MM.1S (cell line): ENCODE measurements around the gene INSYN2A.

Experiments used
- DNase-seq: peaks from one replicate; pipeline ENCODE4 v3.0.0-alpha.2; 2015
- H2AFZ ChIP-seq: fragments of 300-600 bp; sonication (generic); 2 replicates; pipeline ENCODE4 v1.6.0; 2016; ENCODE audit warnings: antibody characterized with exemption, low read length
- H3F3A ChIP-seq: fragments of 300-600 bp; sonication (generic); 2 replicates; pipeline ENCODE4 v1.6.1; 2016; ENCODE audit warnings: mild to moderate bottlenecking, antibody characterized with exemption, low read length, moderate library complexity, mixed read lengths; ENCODE audit not compliant: insufficient read depth
- H3K27ac ChIP-seq: fragments of 300-600 bp; sonication (generic); 2 replicates; pipeline ENCODE4 v1.5.1; 2016; ENCODE audit warnings: mild to moderate bottlenecking, low read length
- H3K27me3 ChIP-seq: fragments of 300-600 bp; sonication (generic); replicated peaks from 2 replicates; pipeline ENCODE4 v1.6.0; 2016; ENCODE audit warnings: low read length; ENCODE audit not compliant: insufficient read depth
- H3K36me3 ChIP-seq: fragments of 300-600 bp; sonication (generic); replicated peaks from 2 replicates; pipeline ENCODE4 v1.6.1; 2016; ENCODE audit warnings: mild to moderate bottlenecking, low read length, mixed read lengths; ENCODE audit not compliant: insufficient read depth
- H3K4me1 ChIP-seq: fragments of 300-600 bp; sonication (generic); 2 replicates; pipeline ENCODE4 v1.6.1; 2016; ENCODE audit warnings: low read length, mixed read lengths
- H3K4me2 ChIP-seq: fragments of 300-600 bp; sonication (generic); 2 replicates; pipeline ENCODE4 v1.6.0; 2016; ENCODE audit warnings: low read depth, low read length
- H3K4me3 ChIP-seq: fragments of 300-600 bp; sonication (generic); 2 replicates; pipeline ENCODE4 v1.5.1; 2016; ENCODE audit warnings: low read length, mixed read lengths
- H3K79me2 ChIP-seq: fragments of 300-600 bp; sonication (generic); 2 replicates; pipeline ENCODE4 v1.6.1; 2016; ENCODE audit warnings: mixed run types, low read length, mixed read lengths
- H3K9ac ChIP-seq: fragments of 300-600 bp; sonication (generic); 2 replicates; pipeline ENCODE4 v1.6.1; 2016; ENCODE audit warnings: low read length, mixed read lengths
- H3K9me2 ChIP-seq: fragments of 300-600 bp; sonication (generic); replicated peaks from 2 replicates; pipeline ENCODE4 v1.6.1; 2016; ENCODE audit warnings: mild to moderate bottlenecking, low read length, mixed read lengths; ENCODE audit not compliant: insufficient read depth
- H3K9me3 ChIP-seq: fragments of 300-600 bp; sonication (generic); replicated peaks from 2 replicates; pipeline ENCODE4 v1.6.1; 2016; ENCODE audit warnings: mild to moderate bottlenecking, low read length, mixed read lengths; ENCODE audit not compliant: insufficient read depth
- H4K20me1 ChIP-seq: fragments of 300-600 bp; sonication (generic); 2 replicates; pipeline ENCODE4 v1.6.1; 2016; ENCODE audit warnings: mild to moderate bottlenecking, low read length, moderate library complexity, mixed read lengths; ENCODE audit not compliant: insufficient read depth
- CTCF ChIP-seq: fragments of 300-600 bp; sonication (generic); IDR thresholded peaks from 2 replicates; pipeline ENCODE4 v1.5.1; 2016; ENCODE audit warnings: antibody characterized with exemption, low read length, mixed read lengths
- EZH2 ChIP-seq: fragments of 300-600 bp; sonication (generic); optimal IDR thresholded peaks from 2 replicates; pipeline ENCODE3; 2017; ENCODE audit warnings: low read depth, mild to moderate bottlenecking, antibody characterized with exemption, low read length, mixed read lengths
- EZH2phosphoT487 ChIP-seq: fragments of 300-600 bp; sonication (generic); IDR thresholded peaks from 2 replicates; pipeline ENCODE4 v1.6.1; 2018; ENCODE audit warnings: antibody characterized with exemption, low read length

INSYN2A gene

GRCh38 chr10:127228195-127228787, 31.9 kb upstream of the INSYN2A start:
- no peaks in the 10 kb centered on the region for H3K9me3 ChIP-seq
- no peaks in the 10 kb centered on the region for H3K9me2 ChIP-seq
- no peaks in the 10 kb centered on the region for H3K27me3 ChIP-seq
- TF ChIP-seq CTCF (no peak), EZH2 (no peak), EZH2phosphoT487 (no peak)
- no peak overlapping the region for H3K27ac ChIP-seq
- H3K4me3 ChIP-seq = no peak overlapping the region
- H2AFZ ChIP-seq = no peak overlapping the region
- no peak overlapping the region for H3K9ac ChIP-seq
- no peaks in the 10 kb centered on the region for H3F3A ChIP-seq
- H3K4me1 ChIP-seq = no peaks in the 10 kb centered on the region
- H4K20me1 ChIP-seq = no peaks in the 10 kb centered on the region
- H3K4me2 ChIP-seq = no peak overlapping the region
- no peak for DNase-seq
- H3K79me2 ChIP-seq = no peaks in the 10 kb centered on the region
- H3K36me3 ChIP-seq = no peaks in the 10 kb centered on the region

DNA sequence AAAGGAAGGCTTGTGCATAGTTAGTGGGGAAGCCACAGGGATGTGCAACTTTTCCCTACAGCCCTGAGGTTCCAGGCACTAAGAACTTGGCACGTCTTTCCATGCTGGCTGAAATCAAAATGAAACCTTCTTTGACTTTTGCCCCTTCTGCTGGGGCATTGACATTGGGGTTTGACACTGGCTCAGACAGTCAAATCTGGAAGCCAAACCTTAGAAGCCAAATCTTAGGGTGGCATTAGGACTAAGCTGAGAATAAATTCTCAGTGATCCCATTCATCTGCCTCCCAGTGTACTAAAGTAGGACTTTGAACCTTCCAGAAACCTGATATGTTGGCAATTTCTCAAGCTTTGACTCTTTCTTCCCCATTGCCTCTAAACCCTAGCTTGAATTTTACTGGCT, 31.3 kb upstream of the INSYN2A start:
- H3K4me2 ChIP-seq = no peak overlapping the region
- TF ChIP-seq CTCF (no peak), EZH2phosphoT487 (no peak), EZH2 (no peak)
- H3K27me3 ChIP-seq = no peaks in the 10 kb centered on the region
- no peaks in the 10 kb centered on the region for H4K20me1 ChIP-seq
- no peaks in the 10 kb centered on the region for H3K79me2 ChIP-seq
- no peaks in the 10 kb centered on the region for H3K9me3 ChIP-seq
- H3K9me2 ChIP-seq = no peaks in the 10 kb centered on the region
- no peaks in the 10 kb centered on the region for H3K4me1 ChIP-seq
- no peak for DNase-seq
- H3K36me3 ChIP-seq = no peaks in the 10 kb centered on the region
- no peak overlapping the region for H3K9ac ChIP-seq
- H3F3A ChIP-seq = no peaks in the 10 kb centered on the region
- no peak overlapping the region for H3K27ac ChIP-seq
- no peak overlapping the region for H2AFZ ChIP-seq
- H3K4me3 ChIP-seq = no peak overlapping the region

DNA sequence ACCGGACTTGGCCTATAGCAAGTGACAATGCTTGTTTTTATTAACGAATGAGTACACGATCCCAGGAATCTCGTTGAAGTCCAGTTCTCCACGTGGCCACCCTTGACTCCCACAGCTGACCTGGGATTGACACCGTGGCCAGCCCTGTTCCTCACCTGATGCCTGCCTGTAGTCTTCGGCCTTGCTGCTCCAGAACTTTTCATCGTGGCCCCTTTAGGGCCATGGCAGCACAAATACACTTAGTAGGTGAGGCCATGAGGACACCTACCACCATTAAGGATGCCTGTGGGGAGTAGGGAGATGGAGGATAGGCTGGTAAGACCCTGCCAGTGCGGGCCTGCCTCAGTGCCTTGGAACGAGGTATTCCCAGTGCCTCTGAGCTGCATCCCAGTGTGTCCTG, 30.6 kb upstream of the INSYN2A start:
- no peak overlapping the region for H3K27ac ChIP-seq

GRCh38 chr10:127221281-127221680, 24.9 kb upstream of the INSYN2A start:
- no peak for DNase-seq
- H3K9me3 ChIP-seq = no peaks in the 10 kb centered on the region
- TF ChIP-seq EZH2 (no peak), EZH2phosphoT487 (no peak), CTCF (no peak)
- no peak overlapping the region for H3K9ac ChIP-seq
- H3K36me3 ChIP-seq = no peaks in the 10 kb centered on the region
- no peaks in the 10 kb centered on the region for H3K79me2 ChIP-seq
- no peak overlapping the region for H2AFZ ChIP-seq
- no peaks in the 10 kb centered on the region for H3F3A ChIP-seq
- H3K9me2 ChIP-seq = no peaks in the 10 kb centered on the region
- no peak overlapping the region for H3K4me3 ChIP-seq
- H3K4me2 ChIP-seq = no peak overlapping the region
- H3K27me3 ChIP-seq = no peaks in the 10 kb centered on the region; the same call in 1 of the 2 replicates
- H3K27ac ChIP-seq = no peak overlapping the region
- no peaks in the 10 kb centered on the region for H4K20me1 ChIP-seq
- no peaks in the 10 kb centered on the region for H3K4me1 ChIP-seq

More for the DNA sequence above, 30.6 kb upstream of the INSYN2A start:
- no peaks in the 10 kb centered on the region for H3F3A ChIP-seq
- H3K79me2 ChIP-seq = no peaks in the 10 kb centered on the region
- no peak overlapping the region for H3K4me2 ChIP-seq
- no peaks in the 10 kb centered on the region for H4K20me1 ChIP-seq
- no peak overlapping the region for H2AFZ ChIP-seq
- no peaks in the 10 kb centered on the region for H3K4me1 ChIP-seq
- no peaks in the 10 kb centered on the region for H3K36me3 ChIP-seq
- H3K9me3 ChIP-seq = no peaks in the 10 kb centered on the region
- H3K27me3 ChIP-seq = no peaks in the 10 kb centered on the region
- DNase-seq = no peak
- no peak overlapping the region for H3K4me3 ChIP-seq
- no peak for TF ChIP-seq EZH2
- no peak for TF ChIP-seq EZH2phosphoT487
- no peaks in the 10 kb centered on the region for H3K9me2 ChIP-seq
- no peak overlapping the region for H3K9ac ChIP-seq
